Measurements from ENCODE around the gene PDE3A. TPM values are rescaled to one million over a fixed set of nuclear protein-coding genes. Genes with fewer than 3 reads are reported as not detected.
"Not testable (repeated sequence)": the region's sequence is repeated elsewhere in the genome, so short reads cannot be mapped to it uniquely, and the experiment has no call there.

PDE3A gene
- total RNA-seq, 2 donors from 2014 or later: 80.7 to 127 TPM

- no peaks in the 10 kb centered on the region for H3K27me3 ChIP-seq
- H3K4me1 ChIP-seq: no peaks in the 10 kb centered on the region
- no peak for TF ChIP-seq CTCF (IDR thresholded peaks at IDR 0.05)
- H3K27ac ChIP-seq: peak overlapping the region in 1 of 2 donors; percentile 57
- no peaks in the 10 kb centered on the region for H3K9me3 ChIP-seq
- no peak overlapping the region for H3K4me3 ChIP-seq
- H3K36me3 ChIP-seq: no peaks in the 10 kb centered on the region
- no peak for DNase-seq (ENCODE audit: low spot score)
Measured at GRCh38 chr12:20604408-20605067, 236.2 kb downstream of the PDE3A start.

GRCh38 chr12:20615020-20615419, 246.7 kb downstream of the PDE3A start:
- H3K27ac ChIP-seq: peak overlapping the region; percentile 23 to 67
- DNase-seq (ENCODE audit: low spot score): not testable (repeated sequence)

GRCh38 chr12:20616093-20616492, 247.8 kb downstream of the PDE3A start:
- no peak for TF ChIP-seq CTCF (IDR thresholded peaks at IDR 0.05)
- no peaks in the 10 kb centered on the region for H3K27me3 ChIP-seq
- no peak for DNase-seq (ENCODE audit: low spot score)
- H3K27ac ChIP-seq: peak overlapping the region in 1 of 2 donors; percentile 67
- no peaks in the 10 kb centered on the region for H3K9me3 ChIP-seq
- H3K4me3 ChIP-seq: no peak overlapping the region
- peaks cover 6% of the 10 kb centered on the region for H3K36me3 ChIP-seq
- H3K4me1 ChIP-seq: peaks cover 0 to 3% of the 10 kb centered on the region in 2 donors

More at GRCh38 chr12:20615020-20615419, 246.7 kb downstream of the PDE3A start:
- not testable (repeated sequence) for H3K27me3 ChIP-seq, H3K4me3 ChIP-seq, H3K4me1 ChIP-seq, H3K9me3 ChIP-seq, H3K36me3 ChIP-seq

- Histone ChIP-seq H3K4me3 (no peak overlapping the region), H3K27ac (no peak overlapping the region), H3K4me1 (no peaks in the 10 kb centered on the region), H3K9me3 (no peaks in the 10 kb centered on the region), H3K36me3 (peaks cover 18% of the 10 kb centered on the region), H3K27me3 (no peaks in the 10 kb centered on the region)
- TF ChIP-seq CTCF (IDR thresholded peaks at IDR 0.05): no peak
- no peak for DNase-seq (ENCODE audit: low spot score)
Measured at GRCh38 chr12:20620261-20620660, 251.9 kb downstream of the PDE3A start.

GRCh38 chr12:20624718-20625117, 256.4 kb downstream of the PDE3A start:
- Histone ChIP-seq H3K27me3 (no peaks in the 10 kb centered on the region), H3K9me3 (no peaks in the 10 kb centered on the region), H3K27ac (no peak overlapping the region), H3K4me1 (peaks cover 0 to 15% of the 10 kb centered on the region in 2 donors), H3K36me3 (peaks cover 12% of the 10 kb centered on the region), H3K4me3 (no peak overlapping the region)
- DNase-seq (ENCODE audit: low spot score): no peak
- peak in 1 of 2 donors; percentile 55 for TF ChIP-seq CTCF (IDR thresholded peaks at IDR 0.05)

- no peak for TF ChIP-seq CTCF (IDR thresholded peaks at IDR 0.05)
- no peak for DNase-seq (ENCODE audit: low spot score)
- Histone ChIP-seq H3K9me3 (no peaks in the 10 kb centered on the region), H3K36me3 (peaks cover 12% of the 10 kb centered on the region), H3K4me1 (peaks cover 0 to 18% of the 10 kb centered on the region in 2 donors), H3K27ac (no peak overlapping the region), H3K4me3 (no peak overlapping the region), H3K27me3 (no peaks in the 10 kb centered on the region)
Measured at GRCh38 chr12:20625531-20625930, 257.2 kb downstream of the PDE3A start.
